HepG2 (cell line): Measurements from ENCODE around the gene NDOR1. TPM values are rescaled to one million over a fixed set of nuclear protein-coding genes. Genes with fewer than 3 reads are reported as not detected.

ENCODE experiments used
- ASH2L ChIP-seq: fragments of 300-600, 200-600 bp; sonication (generic); IDR thresholded peaks from 2 replicates; pipeline ENCODE4 v1.7.0; 2017; ENCODE audit warnings: low read depth, mild to moderate bottlenecking, moderate library complexity, mixed read lengths, low read length; ENCODE audit not compliant: insufficient read length
- ATF2 ChIP-seq: sonication (generic); formaldehyde crosslinking; IDR thresholded peaks from 2 replicates; pipeline ENCODE4 v1.4.0; 2020; ENCODE audit warnings: missing genetic modification reagents
- FOXP1 ChIP-seq, 2 experiments: fragments of 450-650 bp in 1 of 2; IDR thresholded peaks; 2 replicates each; pipeline ENCODE4 v1.6.1; 2017 to 2018; ENCODE audit warnings: antibody characterized with exemption in 1 of 2
- HNRNPUL1 ChIP-seq: fragments of 200-400 bp; formaldehyde crosslinking; IDR thresholded peaks from 2 replicates; pipeline ENCODE4 v1.6.1; 2017; ENCODE audit warnings: low read depth, mild to moderate bottlenecking, low read length, moderate library complexity
- LCORL ChIP-seq, 2 experiments: fragments of 450-650 bp in 1 of 2; sonication (generic) in 1 of 2; formaldehyde crosslinking in 1 of 2; IDR thresholded peaks; 2 replicates each; pipeline versions ENCODE4 v1.5.0 to v1.6.1; 2017 to 2020; ENCODE audit warnings: antibody characterized with exemption in 1 of 2, missing genetic modification reagents in 1 of 2
- MIER2 ChIP-seq: IDR thresholded peaks from 2 replicates; pipeline ENCODE4 v1.6.1; 2016; ENCODE audit warnings: missing biosample characterization, missing genetic modification reagents
- MLLT10 ChIP-seq: sonication (generic); formaldehyde crosslinking; IDR thresholded peaks from 2 replicates; pipeline ENCODE4 v1.4.0; 2020; ENCODE audit warnings: missing genetic modification reagents
- MXI1 ChIP-seq: IDR thresholded peaks from 3 replicates; pipeline ENCODE4 v1.6.1; 2012; ENCODE audit warnings: low read depth, low read length, inconsistent platforms, borderline replicate concordance
- MYC ChIP-seq: sonication (generic); formaldehyde crosslinking; IDR thresholded peaks from 2 replicates; pipeline ENCODE4 v1.9.0; 2021; ENCODE audit warnings: missing genetic modification reagents, borderline replicate concordance
- SIX4 ChIP-seq: sonication (generic); formaldehyde crosslinking; IDR thresholded peaks from 2 replicates; pipeline ENCODE4 v1.4.0; 2020; ENCODE audit warnings: missing genetic modification reagents
- SMAD1 ChIP-seq: sonication (generic); formaldehyde crosslinking; IDR thresholded peaks from 2 replicates; pipeline ENCODE4 v1.4.0; 2020; ENCODE audit warnings: missing genetic modification reagents, low read depth, mild to moderate bottlenecking, borderline replicate concordance
- SMAD9 ChIP-seq: sonication (generic); formaldehyde crosslinking; IDR thresholded peaks from 2 replicates; pipeline ENCODE4 v1.5.1; 2020; ENCODE audit warnings: mild to moderate bottlenecking, missing genetic modification reagents
- STAT6 ChIP-seq: sonication (generic); formaldehyde crosslinking; IDR thresholded peaks from 2 replicates; pipeline ENCODE4 v1.4.0; 2020; ENCODE audit warnings: missing genetic modification reagents, mild to moderate bottlenecking, borderline replicate concordance
- TCF7 ChIP-seq: sonication (generic); IDR thresholded peaks from 2 replicates; pipeline ENCODE4 v1.6.1; 2016; ENCODE audit warnings: antibody characterized with exemption, low read depth
- ZBTB26 ChIP-seq: IDR thresholded peaks from 2 replicates; pipeline ENCODE4 v1.6.1; 2016; ENCODE audit warnings: missing compliant biosample characterization, missing genetic modification reagents, borderline replicate concordance
- ZNF607 ChIP-seq: sonication (generic); formaldehyde crosslinking; IDR thresholded peaks from 2 replicates; pipeline ENCODE4 v1.5.1; 2020; ENCODE audit warnings: missing genetic modification reagents, mild to moderate bottlenecking, borderline replicate concordance
- ZNF776 ChIP-seq: sonication (generic); formaldehyde crosslinking; IDR thresholded peaks from 2 replicates; pipeline ENCODE4 v1.4.0; 2020; ENCODE audit warnings: mild to moderate bottlenecking, missing genetic modification reagents
- ZNF790 ChIP-seq: sonication (generic); formaldehyde crosslinking; IDR thresholded peaks from 2 replicates; pipeline ENCODE4 v1.8.0; 2022; ENCODE audit warnings: missing genetic modification reagents, mild to moderate bottlenecking, borderline replicate concordance
- ZNF883 ChIP-seq: sonication (generic); formaldehyde crosslinking; IDR thresholded peaks from 2 replicates; pipeline ENCODE4 v1.5.1; 2020; ENCODE audit warnings: mild to moderate bottlenecking, missing genetic modification reagents; ENCODE audit errors: not compliant biosample characterization
- polyA plus RNA-seq, 8 experiments: library from polyadenylated mRNA; depleted of rRNA in 3 of 8; stranded (reverse) in 7 of 8; unstranded in 1 of 8; fragments of >200 nt; fragmentation: Illumina TruSeq in 4 of 8; extraction: Trizol in 4 of 8; gene quantifications; 2 replicates each; pipeline versions ENCODE4 v1.2.1 to v1.2.3, GENCODE V29; 2011 to 2016; ENCODE audit warnings: low read depth in 4 of 8, missing spikeins in 1 of 8, mixed read lengths in 1 of 8; ENCODE audit not compliant: insufficient read depth in 1 of 8
- total RNA-seq, 5 experiments: library from RNA; depleted of rRNA; stranded (reverse); fragments of >200 nt; fragmentation: Illumina TruSeq; extraction: Trizol; gene quantifications; 2 replicates each; pipeline ENCODE4 v1.2.3, GENCODE V29; 2016; ENCODE audit warnings: low read depth in 1 of 5
- TF ChIP-seq, protein P1 (sequence below): sonication (generic); formaldehyde crosslinking; IDR thresholded peaks from 2 replicates; pipeline ENCODE4 v1.5.0; 2020; ENCODE audit warnings: missing genetic modification reagents, mild to moderate bottlenecking, borderline replicate concordance
- TF ChIP-seq, protein P2 (sequence below): sonication (generic); formaldehyde crosslinking; IDR thresholded peaks from 2 replicates; pipeline ENCODE4 v1.4.0; 2020; ENCODE audit warnings: mild to moderate bottlenecking, low read depth, missing genetic modification reagents
- TF ChIP-seq, protein P3 (sequence below): sonication (generic); formaldehyde crosslinking; IDR thresholded peaks from 2 replicates; pipeline ENCODE4 v1.8.0; 2022; ENCODE audit warnings: mild to moderate bottlenecking, missing genetic modification reagents, moderate library complexity

NDOR1 gene
- total and polyA plus RNA-seq, 2 of the 13 experiments (the other 11 are each of a cell fraction or from before 2014, with no cell fraction given), result 3.6 to 8.7 TPM

- TF ChIP-seq, protein P1, sequence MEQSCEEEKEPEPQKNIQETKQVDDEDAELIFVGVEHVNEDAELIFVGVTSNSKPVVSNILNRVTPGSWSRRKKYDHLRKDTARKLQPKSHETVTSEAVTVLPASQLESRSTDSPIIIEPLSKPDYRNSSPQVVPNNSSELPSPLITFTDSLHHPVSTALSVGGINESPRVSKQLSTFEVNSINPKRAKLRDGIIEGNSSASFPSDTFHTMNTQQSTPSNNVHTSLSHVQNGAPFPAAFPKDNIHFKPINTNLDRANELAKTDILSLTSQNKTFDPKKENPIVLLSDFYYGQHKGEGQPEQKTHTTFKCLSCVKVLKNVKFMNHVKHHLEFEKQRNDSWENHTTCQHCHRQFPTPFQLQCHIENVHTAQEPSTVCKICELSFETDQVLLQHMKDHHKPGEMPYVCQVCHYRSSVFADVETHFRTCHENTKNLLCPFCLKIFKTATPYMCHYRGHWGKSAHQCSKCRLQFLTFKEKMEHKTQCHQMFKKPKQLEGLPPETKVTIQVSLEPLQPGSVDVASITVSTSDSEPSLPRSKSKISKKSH (CRISPR knock-in tag), result no peak
- no peak for TF ChIP-seq SMAD1 (CRISPR knock-in tag)
- peak; percentile 57 for TF ChIP-seq ZNF776
- TF ChIP-seq SMAD9 (CRISPR knock-in tag), result no peak
- no peak for TF ChIP-seq TCF7
- TF ChIP-seq SIX4 (CRISPR knock-in tag), result no peak
- peak; percentile 27; the same call in 1 of the 3 replicates for TF ChIP-seq MXI1
- no peak for TF ChIP-seq HNRNPUL1
- no peak for TF ChIP-seq STAT6 (CRISPR knock-in tag)
- TF ChIP-seq, protein P2, sequence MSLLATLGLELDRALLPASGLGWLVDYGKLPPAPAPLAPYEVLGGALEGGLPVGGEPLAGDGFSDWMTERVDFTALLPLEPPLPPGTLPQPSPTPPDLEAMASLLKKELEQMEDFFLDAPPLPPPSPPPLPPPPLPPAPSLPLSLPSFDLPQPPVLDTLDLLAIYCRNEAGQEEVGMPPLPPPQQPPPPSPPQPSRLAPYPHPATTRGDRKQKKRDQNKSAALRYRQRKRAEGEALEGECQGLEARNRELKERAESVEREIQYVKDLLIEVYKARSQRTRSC (CRISPR knock-in tag), result no peak
- TF ChIP-seq MYC (CRISPR knock-in tag), result no peak
- TF ChIP-seq ZNF883 (CRISPR knock-in tag), result no peak
- TF ChIP-seq ATF2 (CRISPR knock-in tag), result no peak
- TF ChIP-seq ZBTB26 (CRISPR knock-in tag), result no peak
- no peak for TF ChIP-seq MIER2 (CRISPR knock-in tag)
- no peak for TF ChIP-seq ZNF790 (CRISPR knock-in tag)
- peak; percentile 5 for TF ChIP-seq ASH2L
- TF ChIP-seq MLLT10 (CRISPR knock-in tag), result no peak
- TF ChIP-seq LCORL (IDR thresholded peaks at IDR 0.05), result no peak
- no peak for TF ChIP-seq LCORL (CRISPR knock-in tag; IDR thresholded peaks at IDR 0.05)
- TF ChIP-seq, protein P3, sequence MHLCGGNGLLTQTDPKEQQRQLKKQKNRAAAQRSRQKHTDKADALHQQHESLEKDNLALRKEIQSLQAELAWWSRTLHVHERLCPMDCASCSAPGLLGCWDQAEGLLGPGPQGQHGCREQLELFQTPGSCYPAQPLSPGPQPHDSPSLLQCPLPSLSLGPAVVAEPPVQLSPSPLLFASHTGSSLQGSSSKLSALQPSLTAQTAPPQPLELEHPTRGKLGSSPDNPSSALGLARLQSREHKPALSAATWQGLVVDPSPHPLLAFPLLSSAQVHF (CRISPR knock-in tag), result 0 out of 2 replicates have a peak, but pooled peaks have one; percentile 66
- TF ChIP-seq FOXP1 (IDR thresholded peaks at IDR 0.05), result no peak
- no peak for TF ChIP-seq FOXP1 (CRISPR knock-in tag; IDR thresholded peaks at IDR 0.05)
- TF ChIP-seq ZNF607 (CRISPR knock-in tag), result peak; percentile 54; the same call in 1 of the 2 replicates
These were observed 23.0 kb downstream of the NDOR1 start (continued) for GRCh38 chr9:137228506-137228967.
